Measurements from ENCODE around the gene SNRK. TPM values are rescaled to one million over a fixed set of nuclear protein-coding genes. Genes with fewer than 3 reads are reported as not detected.

Gene SNRK
- total and polyA plus RNA-seq, 2 of the 13 experiments (the other 11 are each of a cell fraction or from before 2014, with no cell fraction given), result 11.4 to 16.1 TPM

- H3K4me2 ChIP-seq (ENCODE audit: low read depth, low read length), result peak overlapping the region; percentile 92
- FAIRE-seq (no peak), DNase-seq (ENCODE audit: low spot score) (no peak), ATAC-seq (no peak)
- H4K20me1 ChIP-seq (ENCODE audit: insufficient read depth, low read length), result peaks cover 72% of the 10 kb centered on the region
- H3K4me3 ChIP-seq (replicated peaks in 1 of 3; ENCODE audit: insufficient read depth in 1 of 3, low read depth in 2 of 3, low read length in 3 of 3), result no peak overlapping the region
- H3K36me3 ChIP-seq (replicated peaks in 1 of 2; ENCODE audit: control insufficient read depth in 1 of 2, insufficient read depth in 2 of 2, low read length in 2 of 2), result peaks cover 2 to 19% of the 10 kb centered on the region in 2 experiments; a peak in 3 of 5 replicates
- peaks cover 96% of the 10 kb centered on the region for H3K79me2 ChIP-seq (ENCODE audit: insufficient read depth, low read length)
- peaks cover 74% of the 10 kb centered on the region for H3K4me1 ChIP-seq (ENCODE audit: insufficient read depth, low read length)
- in situ Hi-C loops (cut with HindIII; ENCODE audit: extremely low pct_ligation_motif_present, low pct_unique_long_range_greater_than_20kb), result no loop called here
- ChIA-PET POLR2A (no interaction called here), CTCF (ENCODE audit: low intra/inter-chr PET ratio, low total read pairs) (no interaction called here)
- H3K27ac ChIP-seq (ENCODE audit: extremely low read length, insufficient read depth, low read length), result no peak overlapping the region
- WGBS (ENCODE audit: low lambda C conversion rate), result 100% methylated on average over 1 of the region's 1 CpG
- intact Hi-C loops (cut with micrococcal nuclease; ENCODE audit: unreplicated experiment), result no loop called here
- no peak overlapping the region for H2AFZ ChIP-seq (ENCODE audit: low read length)
- H3K9ac ChIP-seq (ENCODE audit: insufficient read depth, low read depth, low read length), result no peak overlapping the region
- no TSS peak for BruUV-seq (replicated peaks)
- TF ChIP-seq ZNF761 (CRISPR knock-in tag; conservative IDR thresholded peaks at IDR 0.05), result no peak
- peak; percentile 42; the same call in 1 of the 2 replicates for TF ChIP-seq RBFOX2 (IDR thresholded peaks at IDR 0.05; ENCODE audit: low read depth, low read length)
- no peaks in the 10 kb centered on the region; a peak in 1 of 5 replicates for H3K27me3 ChIP-seq (ENCODE audit: control insufficient read depth in 1 of 2, insufficient read depth in 2 of 2, low read length in 2 of 2)
- H3K9me3 ChIP-seq (ENCODE audit: low read length), result no peaks in the 10 kb centered on the region
Measured at GRCh38 chr3:43291546-43291945, 5.2 kb downstream of the SNRK start.

DNA sequence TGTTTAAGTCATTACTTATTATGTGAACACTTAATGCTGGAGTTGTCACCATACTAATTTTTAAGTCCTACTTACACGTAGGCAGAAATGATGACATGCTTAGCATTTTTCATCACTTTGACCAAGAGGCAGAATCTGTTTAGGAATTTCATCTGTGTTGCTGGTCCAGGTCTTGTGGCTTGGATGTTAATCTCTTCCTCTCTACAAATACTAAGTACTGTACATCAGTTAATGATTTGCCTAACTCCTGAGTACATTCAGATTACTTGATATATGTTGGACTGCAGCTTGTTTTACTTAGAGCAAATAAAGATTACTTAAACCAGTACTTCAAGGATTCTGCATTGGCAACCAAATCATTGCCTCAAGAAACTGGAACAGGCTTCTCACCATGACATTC is 8.6 kb downstream of the SNRK start:
- ChIA-PET POLR2A (no interaction called here), CTCF (ENCODE audit: low intra/inter-chr PET ratio, low total read pairs) (no interaction called here)
- H2AFZ ChIP-seq (ENCODE audit: low read length), result no peak overlapping the region
- peaks cover 79% of the 10 kb centered on the region for H4K20me1 ChIP-seq (ENCODE audit: insufficient read depth, low read length)
- no peak overlapping the region for H3K9ac ChIP-seq (ENCODE audit: insufficient read depth, low read depth, low read length)
- no peak overlapping the region for H3K27ac ChIP-seq (ENCODE audit: extremely low read length, insufficient read depth, low read length)
- ATAC-seq (peak; percentile 68), DNase-seq (ENCODE audit: low spot score) (peak; percentile 55), FAIRE-seq (peak; percentile 48)
- H3K79me2 ChIP-seq (ENCODE audit: insufficient read depth, low read length), result peaks cover 98% of the 10 kb centered on the region
- in situ Hi-C loops (cut with HindIII; ENCODE audit: extremely low pct_ligation_motif_present, low pct_unique_long_range_greater_than_20kb), result no loop called here
- 16% methylated on average over 1 of the region's 1 CpG for WGBS (ENCODE audit: low lambda C conversion rate)
- peaks cover 78% of the 10 kb centered on the region for H3K4me1 ChIP-seq (ENCODE audit: insufficient read depth, low read length)
- no peak overlapping the region for H3K4me3 ChIP-seq (replicated peaks in 1 of 3; ENCODE audit: insufficient read depth in 1 of 3, low read depth in 2 of 3, low read length in 3 of 3)
- H3K36me3 ChIP-seq (replicated peaks in 1 of 2; ENCODE audit: control insufficient read depth in 1 of 2, insufficient read depth in 2 of 2, low read length in 2 of 2), result peaks cover 6 to 22% of the 10 kb centered on the region in 2 experiments; a peak in 4 of 5 replicates
- intact Hi-C loops (cut with micrococcal nuclease; ENCODE audit: unreplicated experiment), result no loop called here
- no peaks in the 10 kb centered on the region for H3K27me3 ChIP-seq (ENCODE audit: control insufficient read depth in 1 of 2, insufficient read depth in 2 of 2, low read length in 2 of 2)
- no peaks in the 10 kb centered on the region for H3K9me3 ChIP-seq (ENCODE audit: low read length)
- no TSS peak for BruUV-seq (replicated peaks)
- 0 out of 2 replicates have a peak overlapping the region, but pooled peaks have one; percentile 14 for H3K4me2 ChIP-seq (ENCODE audit: low read depth, low read length)
- TF ChIP-seq POLR2G (IDR thresholded peaks at IDR 0.05; ENCODE audit: low read depth, low read length), result no peak
- TF ChIP-seq ZNF549 (CRISPR knock-in tag; IDR thresholded peaks at IDR 0.05), result no peak
- no peak for TF ChIP-seq ADNP (CRISPR knock-in tag; IDR thresholded peaks at IDR 0.05)
- no peak for TF ChIP-seq EZH2 (conservative IDR thresholded peaks at IDR 0.05; ENCODE audit: low read depth, low read length)
- peak; percentile 55; the same call in 1 of the 2 replicates for TF ChIP-seq HNF1A (IDR thresholded peaks at IDR 0.05; ENCODE audit: low read depth)
- TF ChIP-seq HNF1A (CRISPR knock-in tag; IDR thresholded peaks at IDR 0.05; ENCODE audit: borderline replicate concordance), result peak; percentile 49; the same call in 1 of the 2 replicates
- peak; percentile 19; the same call in 1 of the 2 replicates for TF ChIP-seq FOXA3 (CRISPR knock-in tag; IDR thresholded peaks at IDR 0.05)
- TF ChIP-seq, protein P1, sequence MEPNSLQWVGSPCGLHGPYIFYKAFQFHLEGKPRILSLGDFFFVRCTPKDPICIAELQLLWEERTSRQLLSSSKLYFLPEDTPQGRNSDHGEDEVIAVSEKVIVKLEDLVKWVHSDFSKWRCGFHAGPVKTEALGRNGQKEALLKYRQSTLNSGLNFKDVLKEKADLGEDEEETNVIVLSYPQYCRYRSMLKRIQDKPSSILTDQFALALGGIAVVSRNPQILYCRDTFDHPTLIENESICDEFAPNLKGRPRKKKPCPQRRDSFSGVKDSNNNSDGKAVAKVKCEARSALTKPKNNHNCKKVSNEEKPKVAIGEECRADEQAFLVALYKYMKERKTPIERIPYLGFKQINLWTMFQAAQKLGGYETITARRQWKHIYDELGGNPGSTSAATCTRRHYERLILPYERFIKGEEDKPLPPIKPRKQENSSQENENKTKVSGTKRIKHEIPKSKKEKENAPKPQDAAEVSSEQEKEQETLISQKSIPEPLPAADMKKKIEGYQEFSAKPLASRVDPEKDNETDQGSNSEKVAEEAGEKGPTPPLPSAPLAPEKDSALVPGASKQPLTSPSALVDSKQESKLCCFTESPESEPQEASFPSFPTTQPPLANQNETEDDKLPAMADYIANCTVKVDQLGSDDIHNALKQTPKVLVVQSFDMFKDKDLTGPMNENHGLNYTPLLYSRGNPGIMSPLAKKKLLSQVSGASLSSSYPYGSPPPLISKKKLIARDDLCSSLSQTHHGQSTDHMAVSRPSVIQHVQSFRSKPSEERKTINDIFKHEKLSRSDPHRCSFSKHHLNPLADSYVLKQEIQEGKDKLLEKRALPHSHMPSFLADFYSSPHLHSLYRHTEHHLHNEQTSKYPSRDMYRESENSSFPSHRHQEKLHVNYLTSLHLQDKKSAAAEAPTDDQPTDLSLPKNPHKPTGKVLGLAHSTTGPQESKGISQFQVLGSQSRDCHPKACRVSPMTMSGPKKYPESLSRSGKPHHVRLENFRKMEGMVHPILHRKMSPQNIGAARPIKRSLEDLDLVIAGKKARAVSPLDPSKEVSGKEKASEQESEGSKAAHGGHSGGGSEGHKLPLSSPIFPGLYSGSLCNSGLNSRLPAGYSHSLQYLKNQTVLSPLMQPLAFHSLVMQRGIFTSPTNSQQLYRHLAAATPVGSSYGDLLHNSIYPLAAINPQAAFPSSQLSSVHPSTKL (CRISPR knock-in tag; IDR thresholded peaks at IDR 0.05), result peak; percentile 32; the same call in 1 of the 2 replicates
- TF ChIP-seq HNRNPUL1 (IDR thresholded peaks at IDR 0.05; ENCODE audit: low read depth, low read length), result 0 out of 2 replicates have a peak, but pooled peaks have one; percentile 48

Measured in HepG2 (cell line).